Parathyroid adenoma (tissue), 2 donors: ENCODE data around the gene KAT2A.

Experiments
- H2AFZ ChIP-seq: fragments of 300-600 bp; sonication (generic); one replicate; pipeline ENCODE4 v1.7.0; 2017; ENCODE audit warnings: antibody characterized with exemption, mild to moderate bottlenecking
- H3K27ac ChIP-seq: fragments of 300-600 bp; sonication (generic); one replicate; pipeline ENCODE4 v1.7.0; 2017
- H3K27me3 ChIP-seq: fragments of 300-600 bp; sonication (generic); one replicate; pipeline ENCODE4 v1.7.0; 2017; ENCODE audit warnings: low read length; ENCODE audit not compliant: control insufficient read depth, insufficient read depth
- H3K36me3 ChIP-seq: fragments of 300-600 bp; sonication (generic); one replicate; pipeline ENCODE4 v1.7.0; 2017; ENCODE audit warnings: low read length; ENCODE audit not compliant: control insufficient read depth, insufficient read depth
- H3K4me1 ChIP-seq: fragments of 300-600 bp; sonication (generic); one replicate; pipeline ENCODE4 v1.7.0; 2017; ENCODE audit warnings: control low read depth
- H3K4me2 ChIP-seq: fragments of 300-600 bp; sonication (generic); one replicate; pipeline ENCODE4 v1.7.0; 2017; ENCODE audit warnings: low read length
- H3K4me3 ChIP-seq: fragments of 300-600 bp; sonication (generic); one replicate; pipeline ENCODE4 v1.7.0; 2017; ENCODE audit warnings: low read depth, low read length
- H3K79me2 ChIP-seq: fragments of 300-600 bp; sonication (generic); one replicate; pipeline ENCODE4 v1.7.0; 2017; ENCODE audit warnings: control low read depth
- H3K9ac ChIP-seq: fragments of 300-600 bp; sonication (generic); one replicate; pipeline ENCODE4 v1.7.0; 2017; ENCODE audit warnings: mild to moderate bottlenecking
- H3K9me3 ChIP-seq: fragments of 300-600 bp; sonication (generic); one replicate; pipeline ENCODE4 v1.7.0; 2017; ENCODE audit warnings: low read length; ENCODE audit not compliant: control insufficient read depth
- CTCF ChIP-seq: fragments of 300-600 bp; sonication (generic); IDR thresholded peaks from one replicate; pipeline ENCODE4 v1.7.0; 2017; ENCODE audit warnings: antibody characterized with exemption, mild to moderate bottlenecking
- donor health status: primary hyperparathyroidism.

Gene KAT2A

GRCh38 chr17:42104264-42104663, 16.9 kb downstream of the KAT2A start:
- Histone ChIP-seq H3K4me1 (no peaks in the 10 kb centered on the region), H3K27ac (no peak overlapping the region), H3K79me2 (no peaks in the 10 kb centered on the region), H2AFZ (no peak overlapping the region), H3K4me2 (no peak overlapping the region), H3K4me3 (no peak overlapping the region), H3K9me3 (no peaks in the 10 kb centered on the region), H3K9ac (no peak overlapping the region), H3K27me3 (no peaks in the 10 kb centered on the region), H3K36me3 (no peaks in the 10 kb centered on the region)
- no peak for TF ChIP-seq CTCF

- no peak overlapping the region for H3K4me3 ChIP-seq
- H3K36me3 ChIP-seq = no peaks in the 10 kb centered on the region
- H3K27ac ChIP-seq = no peak overlapping the region
- H3K27me3 ChIP-seq = no peaks in the 10 kb centered on the region
- TF ChIP-seq CTCF = no peak
- H3K4me2 ChIP-seq = no peak overlapping the region
- H2AFZ ChIP-seq = no peak overlapping the region
- no peaks in the 10 kb centered on the region for H3K9me3 ChIP-seq
- no peaks in the 10 kb centered on the region for H3K79me2 ChIP-seq
- H3K9ac ChIP-seq = no peak overlapping the region
- H3K4me1 ChIP-seq = no peaks in the 10 kb centered on the region
Measured at GRCh38 chr17:42103221-42103954, 17.8 kb downstream of the KAT2A start.

- Histone ChIP-seq H3K4me1 (peaks cover 3% of the 10 kb centered on the region), H3K9me3 (no peaks in the 10 kb centered on the region), H3K4me3 (no peak overlapping the region), H3K79me2 (no peaks in the 10 kb centered on the region), H3K36me3 (no peaks in the 10 kb centered on the region), H3K27me3 (no peaks in the 10 kb centered on the region), H2AFZ (no peak overlapping the region), H3K9ac (no peak overlapping the region), H3K4me2 (no peak overlapping the region), H3K27ac (no peak overlapping the region)
- peak; percentile 49 for TF ChIP-seq CTCF
Measured at GRCh38 chr17:42101513-42102292, 19.5 kb downstream of the KAT2A start.

GRCh38 chr17:42098730-42099399, 22.3 kb downstream of the KAT2A start:
- no peak for TF ChIP-seq CTCF
- no peaks in the 10 kb centered on the region for H3K27me3 ChIP-seq

More at GRCh38 chr17:42098730-42099399, 22.3 kb downstream of the KAT2A start:
- Histone ChIP-seq H3K4me2 (no peak overlapping the region), H2AFZ (no peak overlapping the region), H3K9me3 (no peaks in the 10 kb centered on the region), H3K9ac (no peak overlapping the region), H3K79me2 (no peaks in the 10 kb centered on the region), H3K4me1 (peaks cover 3% of the 10 kb centered on the region), H3K27ac (no peak overlapping the region), H3K36me3 (no peaks in the 10 kb centered on the region), H3K4me3 (no peak overlapping the region)
